ENCODE measurements around the gene SORBS1.

Gene SORBS1

GRCh38 chr10:95459446-95460045 lies 101.6 kb downstream of the SORBS1 start:
- DNase-seq (ENCODE audit: low read depth in 2 of 2), result no peak

- no peak for DNase-seq (ENCODE audit: low read depth in 2 of 2)
These were observed 102.3 kb downstream of the SORBS1 start for GRCh38 chr10:95458871-95459270.

GRCh38 chr10:95458014-95458413 lies 103.2 kb downstream of the SORBS1 start:
- DNase-seq (ENCODE audit: low read depth in 2 of 2), result no peak

GRCh38 chr10:95457319-95457886 lies 103.8 kb downstream of the SORBS1 start:
- DNase-seq (ENCODE audit: low read depth in 2 of 2), result no peak

GRCh38 chr10:95456516-95456915 lies 104.7 kb downstream of the SORBS1 start:
- DNase-seq (ENCODE audit: low read depth in 2 of 2), result no peak

GRCh38 chr10:95454940-95455339 lies 106.2 kb downstream of the SORBS1 start:
- DNase-seq (ENCODE audit: low read depth in 2 of 2), result no peak

GRCh38 chr10:95454356-95454755 lies 106.8 kb downstream of the SORBS1 start:
- DNase-seq (ENCODE audit: low read depth in 2 of 2), result no peak

- DNase-seq (ENCODE audit: low read depth in 2 of 2), result no peak
These were observed 109.3 kb downstream of the SORBS1 start for GRCh38 chr10:95451568-95452524.

- DNase-seq (ENCODE audit: low read depth in 2 of 2), result no peak
These were observed 110.0 kb downstream of the SORBS1 start for GRCh38 chr10:95451150-95451549.

GRCh38 chr10:95450188-95450587 lies 111.0 kb downstream of the SORBS1 start:
- no peak for DNase-seq (ENCODE audit: low read depth in 2 of 2)

- DNase-seq (ENCODE audit: low read depth in 2 of 2), result no peak
These were observed 113.5 kb downstream of the SORBS1 start for GRCh38 chr10:95447685-95448084.

GRCh38 chr10:95445837-95446486 lies 115.2 kb downstream of the SORBS1 start:
- DNase-seq (ENCODE audit: low read depth in 2 of 2), result peak in 1 of 2 donors; percentile 3

GRCh38 chr10:95445223-95445836 lies 115.8 kb downstream of the SORBS1 start:
- DNase-seq (ENCODE audit: low read depth in 2 of 2), result no peak

GRCh38 chr10:95444792-95445191 lies 116.4 kb downstream of the SORBS1 start:
- DNase-seq (ENCODE audit: low read depth in 2 of 2), result no peak

GRCh38 chr10:95443636-95444035 lies 117.5 kb downstream of the SORBS1 start:
- DNase-seq (ENCODE audit: low read depth in 2 of 2), result no peak

- no peak for DNase-seq (ENCODE audit: low read depth in 2 of 2)
These were observed 118.8 kb downstream of the SORBS1 start for GRCh38 chr10:95442341-95442740.

- no peak for DNase-seq (ENCODE audit: low read depth in 2 of 2)
These were observed 119.6 kb downstream of the SORBS1 start for GRCh38 chr10:95441547-95441923.

- no peak for DNase-seq (ENCODE audit: low read depth in 2 of 2)
These were observed 120.2 kb downstream of the SORBS1 start for GRCh38 chr10:95440756-95441546.

GRCh38 chr10:95440038-95440725 lies 121.0 kb downstream of the SORBS1 start:
- no peak for DNase-seq (ENCODE audit: low read depth in 2 of 2)

GRCh38 chr10:95438781-95439180 lies 122.4 kb downstream of the SORBS1 start:
- no peak for DNase-seq (ENCODE audit: low read depth in 2 of 2)
